Motor neuron (in vitro differentiated cells): ENCODE data around the gene CERS1. TPM values are rescaled to one million over a fixed set of nuclear protein-coding genes. Genes with fewer than 3 reads are reported as not detected.
"Not testable (repeated sequence)": the region's sequence is repeated elsewhere in the genome, so short reads cannot be mapped to it uniquely, and the experiment has no call there.

Experiments
- ATAC-seq, 8 experiments: fragments of 200-7000 bp; cut with Tn5 transposase; replicated peaks in 6 of 8; 2 replicates each; pipeline ENCODE4 v1.8.0; 2021; ENCODE audit warnings: mild to moderate bottlenecking in 8 of 8, moderate library complexity in 8 of 8
- H3K27ac ChIP-seq, 2 donors: fragments of 250-450 bp; sonication (Bioruptor Pico); 2 replicates each; pipeline ENCODE4 v1.9.0; 2021; ENCODE audit warnings: antibody characterized with exemption in 2 of 2, mild to moderate bottlenecking in 2 of 2, moderate library complexity in 1 of 2
- H3K4me1 ChIP-seq, 2 donors: fragments of 250-450 bp; sonication (Bioruptor Pico); replicated peaks in 1 of 2; 2 replicates each; pipeline ENCODE4 v1.6.1; 2021; ENCODE audit warnings: antibody characterized with exemption in 2 of 2, mild to moderate bottlenecking in 2 of 2, moderate library complexity in 1 of 2
- H3K4me3 ChIP-seq, 5 donors: fragments of 250-450 bp; sonication (Bioruptor Pico); 2 replicates each; pipeline ENCODE4 v1.9.0; 2021; ENCODE audit warnings: antibody characterized with exemption in 5 of 5, mild to moderate bottlenecking in 5 of 5, moderate library complexity in 4 of 5
- WGBS, 10 experiments: fragments of 450-650 bp; shearing (Covaris generic); methylation state at CpG; one replicate each; pipeline ENCODE4 v1.0.0; 2022; 5-methylcytosine and 5-hydroxymethylcytosine counted together
- in situ Hi-C, 9 experiments: fragments of 400-800 bp; cut with MboI; loops; one replicate each; pipeline ENCODE4 v1.15.0; 2021; ENCODE audit warnings: low sequenced_read_pairs in 9 of 9, low pct_unique_long_range_greater_than_20kb in 2 of 9; ENCODE audit not compliant: unreplicated experiment in 9 of 9
- total RNA-seq, 8 experiments: library from RNA; unstranded; fragments of 300-600 nt; gene quantifications; 2 replicates each; pipeline versions ENCODE4 v1.2.3 to v1.2.4, GENCODE V29; 2022

Gene CERS1
- total RNA-seq, 8 experiments from 2014 or later: 1.2 to 42.1 (median 14.2) TPM

DNA sequence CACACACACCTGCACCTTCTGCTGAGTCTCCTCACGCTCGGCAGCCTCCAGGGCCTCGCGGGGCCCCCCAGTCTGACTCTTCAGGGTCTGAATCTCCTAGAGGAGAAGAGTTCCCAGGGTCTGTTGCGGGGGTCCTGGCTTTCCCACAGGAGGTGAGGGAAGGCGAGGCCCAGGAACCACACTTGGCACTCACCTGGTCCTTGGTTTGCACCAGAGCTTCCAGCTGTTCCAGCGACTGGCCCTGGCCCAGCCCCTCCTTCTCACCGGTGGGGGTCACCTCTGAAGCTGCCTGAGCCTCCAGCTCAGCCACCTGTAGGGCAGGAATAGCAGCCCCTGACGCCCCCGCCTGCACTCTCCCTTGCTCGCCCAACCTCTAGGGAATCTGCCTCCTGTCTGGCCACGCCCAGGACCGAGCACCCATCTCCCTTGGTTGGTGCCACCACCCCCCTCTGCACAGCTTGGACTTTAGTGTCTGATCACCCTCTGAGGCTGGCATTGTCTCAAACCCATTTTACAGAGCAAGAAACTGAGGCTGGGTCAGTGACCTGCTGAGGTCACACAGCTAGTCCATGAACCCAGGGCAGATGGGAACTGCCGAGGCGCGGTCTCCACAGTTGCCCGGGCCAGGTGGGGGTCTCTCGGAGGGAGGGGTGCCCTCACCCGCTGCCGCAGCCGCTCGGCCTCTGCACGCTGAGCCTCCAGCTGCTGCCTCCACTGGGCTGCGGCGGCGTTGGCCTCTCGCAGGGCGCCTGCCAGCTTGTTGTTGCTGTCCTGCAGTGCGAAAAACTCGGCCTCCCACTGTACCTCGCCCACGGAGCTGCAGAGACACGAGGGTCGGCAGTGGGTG lies 35.6 kb upstream of the CERS1 start:
- Histone ChIP-seq H3K27ac (no peak overlapping the region), H3K4me3 (no peak overlapping the region), H3K4me1 (peaks cover 0 to 5% of the 10 kb centered on the region in 2 donors)
- ATAC-seq: no peak
- 93 to 100% (median 100%) methylated on average over 1 to 5 of the region's 34 CpGs; no CpG with 5 or more reads in 7 of the 10 experiments for WGBS, 10 experiments
- in situ Hi-C loops: no loop called here

DNA sequence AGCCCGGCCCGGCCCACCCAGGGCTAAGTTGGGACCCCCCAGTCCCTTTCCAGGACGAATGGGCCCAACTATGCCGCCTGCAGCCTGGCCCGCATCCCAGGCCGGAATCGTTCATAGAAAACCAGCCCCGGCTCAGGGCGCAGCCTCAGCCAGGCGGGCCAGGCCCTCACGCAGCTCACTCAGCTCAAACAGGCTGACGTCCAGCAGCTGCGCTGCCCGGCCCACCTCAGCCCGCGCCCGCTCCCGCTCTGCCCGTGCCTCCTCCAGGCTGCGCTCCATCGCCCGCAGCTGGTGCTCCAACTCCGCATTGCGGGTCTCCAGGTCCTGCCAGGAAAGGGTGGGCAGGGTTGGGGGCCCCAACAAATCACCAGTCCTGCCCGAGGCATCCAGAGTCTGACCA lies 33.4 kb upstream of the CERS1 start:
- no peak for ATAC-seq
- H3K4me3 ChIP-seq: no peak overlapping the region
- 94 to 98% methylated on average over 7 to 8 of the region's 25 CpGs; no CpG with 5 or more reads in 8 of the 10 experiments for WGBS, 10 experiments
- no peak overlapping the region for H3K27ac ChIP-seq
- in situ Hi-C loops: no loop called here
- peaks cover 0 to 5% of the 10 kb centered on the region in 2 donors for H3K4me1 ChIP-seq

DNA sequence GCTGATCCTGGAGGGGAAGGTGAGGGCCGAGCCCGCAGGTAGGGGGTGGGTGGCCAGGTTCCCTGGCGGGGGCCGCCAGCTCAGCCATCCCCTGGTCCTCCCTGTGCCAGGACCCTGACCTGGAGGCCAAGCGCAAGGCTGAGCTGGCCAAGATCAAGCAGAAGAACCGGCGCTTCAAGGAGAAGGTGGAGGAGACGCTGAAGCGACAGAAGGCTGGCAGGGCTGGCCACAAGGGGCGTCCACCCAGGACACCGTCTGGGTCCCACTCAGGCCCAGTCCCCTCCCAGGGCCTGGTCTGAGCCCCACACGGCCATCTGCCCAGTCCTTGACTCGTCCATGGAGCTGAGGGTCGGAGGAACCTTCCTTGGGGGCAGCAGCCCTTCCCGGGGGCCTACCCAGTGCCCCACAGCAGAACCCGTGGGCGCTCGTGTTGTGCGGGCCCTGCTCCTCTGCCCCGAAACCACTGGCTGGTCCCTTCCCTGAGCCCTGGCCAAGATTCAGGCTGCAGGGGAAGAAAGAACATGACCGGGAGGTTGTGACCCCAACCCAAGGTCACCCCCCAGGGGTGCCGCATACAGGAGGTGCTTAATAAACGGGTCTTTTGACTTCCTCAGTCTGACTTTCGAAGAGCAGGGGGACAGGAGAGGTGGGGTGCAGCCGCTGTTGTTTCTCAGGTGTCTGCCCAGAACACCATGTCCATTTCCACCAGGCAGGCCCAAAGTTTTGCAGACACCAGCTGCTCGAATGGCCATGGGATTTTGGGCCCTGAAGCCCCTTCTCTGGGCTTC lies 32.3 kb upstream of the CERS1 start:
- no peak for ATAC-seq

DNA sequence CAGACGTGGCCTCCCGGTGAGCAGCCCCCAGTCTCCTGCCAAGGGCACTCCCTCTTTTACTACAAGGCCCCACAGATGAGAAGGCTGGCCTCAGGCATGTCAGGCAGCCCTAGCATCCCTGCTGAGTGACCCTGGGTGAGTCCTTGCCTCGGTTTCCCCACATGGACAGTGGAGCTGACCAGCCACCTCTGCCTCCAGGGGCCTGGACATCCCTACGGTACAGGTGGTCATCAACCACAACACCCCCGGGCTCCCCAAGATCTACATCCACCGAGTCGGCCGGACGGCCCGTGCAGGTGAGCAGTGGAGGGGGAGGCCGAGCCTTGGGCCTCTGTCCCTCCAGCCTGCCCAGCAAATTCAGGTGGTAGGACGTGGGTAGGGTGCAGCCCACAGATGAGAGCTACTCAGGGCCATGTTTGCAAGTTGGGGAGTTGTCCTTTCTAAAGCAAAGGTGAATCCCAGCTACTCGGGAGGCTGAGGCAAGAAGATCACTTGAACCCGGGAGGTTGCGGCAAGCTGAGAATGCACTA lies 28.8 kb upstream of the CERS1 start:
- 96 to 100% (median 100%) methylated on average over 1 to 5 of the region's 15 CpGs; no CpG with 5 or more reads in 5 of the 10 experiments for WGBS, 10 experiments
- ATAC-seq: no peak
- no peak overlapping the region for H3K27ac ChIP-seq
- no peak overlapping the region for H3K4me3 ChIP-seq
- H3K4me1 ChIP-seq: peaks cover 6 to 8% of the 10 kb centered on the region in 2 donors
- in situ Hi-C loops: no loop called here

More for the DNA sequence above, 32.3 kb upstream of the CERS1 start:
- Histone ChIP-seq H3K4me3 (no peak overlapping the region), H3K4me1 (peaks cover 0 to 3% of the 10 kb centered on the region in 2 donors), H3K27ac (no peak overlapping the region)
- in situ Hi-C loops: no loop called here
- 100% methylated on average over 1 of the region's 26 CpGs; no CpG with 5 or more reads in 8 of the 10 experiments for WGBS, 10 experiments

- in situ Hi-C loops: no loop called here
- no peak for ATAC-seq
- H3K27ac ChIP-seq: no peak overlapping the region
- 78 to 100% (median 93%) methylated on average over 1 to 8 of the region's 29 CpGs; no CpG with 5 or more reads in 5 of the 10 experiments for WGBS, 10 experiments
- H3K4me1 ChIP-seq: peaks cover 17 to 18% of the 10 kb centered on the region in 2 donors
- no peak overlapping the region for H3K4me3 ChIP-seq
Observed at GRCh38 chr19:18922228-18922985, 26.4 kb upstream of the CERS1 start.

GRCh38 chr19:18921593-18921992 lies 25.6 kb upstream of the CERS1 start:
- WGBS, 10 experiments: 85 to 100% (median 93%) methylated on average over 3 to 6 of the region's 17 CpGs; no CpG with 5 or more reads in 7 of the 10 experiments
- in situ Hi-C loops: no loop called here
- Histone ChIP-seq H3K27ac (no peak overlapping the region), H3K4me3 (no peak overlapping the region), H3K4me1 (peaks cover 17 to 18% of the 10 kb centered on the region in 2 donors)
- ATAC-seq: no peak

DNA sequence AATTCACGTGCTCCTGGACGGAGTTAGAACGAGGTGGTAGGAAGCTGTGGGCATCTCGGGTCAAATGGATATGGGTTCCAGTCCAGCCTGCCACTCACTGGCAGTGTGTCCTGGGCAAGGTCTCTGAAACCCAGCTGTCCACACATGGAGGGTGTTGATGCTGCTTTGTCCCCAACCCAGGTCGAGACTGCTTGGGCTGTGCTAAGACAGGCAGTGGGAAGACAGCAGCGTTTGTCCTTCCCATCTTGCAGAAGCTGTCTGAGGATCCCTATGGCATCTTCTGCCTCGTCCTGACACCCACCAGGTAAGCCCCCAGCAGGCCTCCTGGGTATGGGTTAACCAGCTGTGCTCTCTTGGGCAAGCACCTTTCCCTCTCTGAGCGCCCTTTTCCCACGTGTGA lies 24.4 kb upstream of the CERS1 start:
- in situ Hi-C loops: no loop called here
- ATAC-seq: no peak
- WGBS, 10 experiments: 40 to 86% (median 55%) methylated on average over 1 to 5 of the region's 9 CpGs; no CpG with 5 or more reads in 6 of the 10 experiments

DNA sequence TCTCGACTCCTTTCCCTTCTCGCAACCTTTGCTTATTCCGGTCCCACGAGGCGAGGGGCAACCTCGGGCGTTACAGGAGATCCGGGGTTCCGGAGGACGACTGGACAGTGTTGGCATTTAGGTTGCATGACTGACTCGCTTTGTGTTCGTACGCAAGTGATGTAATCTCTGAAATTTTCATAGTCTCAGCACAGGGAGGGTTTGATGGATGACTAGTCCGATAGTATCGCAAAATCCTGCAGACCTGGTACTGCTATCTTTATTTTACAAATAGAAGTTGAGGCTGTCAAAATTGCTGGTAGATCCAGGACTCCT lies 23.9 kb upstream of the CERS1 start:
- WGBS, 10 experiments: 0 to 23% (median 0%) methylated on average over 1 to 13 of the region's 15 CpGs; no CpG with 5 or more reads in 1 of the 10 experiments
- Histone ChIP-seq H3K27ac (peak overlapping the region; percentile 87 to 92), H3K4me1 (peaks cover 17 to 18% of the 10 kb centered on the region in 2 donors), H3K4me3 (peak overlapping the region; percentile 82 to 93 (median 89))
- in situ Hi-C loops: no loop called here
- ATAC-seq: peak in 2 of 8 experiments; percentile 0 to 2

More for the DNA sequence above, 24.4 kb upstream of the CERS1 start:
- Histone ChIP-seq H3K27ac (peak overlapping the region; percentile 87 to 92), H3K4me3 (peak overlapping the region; percentile 82 to 93 (median 89)), H3K4me1 (peaks cover 17 to 18% of the 10 kb centered on the region in 2 donors)

DNA sequence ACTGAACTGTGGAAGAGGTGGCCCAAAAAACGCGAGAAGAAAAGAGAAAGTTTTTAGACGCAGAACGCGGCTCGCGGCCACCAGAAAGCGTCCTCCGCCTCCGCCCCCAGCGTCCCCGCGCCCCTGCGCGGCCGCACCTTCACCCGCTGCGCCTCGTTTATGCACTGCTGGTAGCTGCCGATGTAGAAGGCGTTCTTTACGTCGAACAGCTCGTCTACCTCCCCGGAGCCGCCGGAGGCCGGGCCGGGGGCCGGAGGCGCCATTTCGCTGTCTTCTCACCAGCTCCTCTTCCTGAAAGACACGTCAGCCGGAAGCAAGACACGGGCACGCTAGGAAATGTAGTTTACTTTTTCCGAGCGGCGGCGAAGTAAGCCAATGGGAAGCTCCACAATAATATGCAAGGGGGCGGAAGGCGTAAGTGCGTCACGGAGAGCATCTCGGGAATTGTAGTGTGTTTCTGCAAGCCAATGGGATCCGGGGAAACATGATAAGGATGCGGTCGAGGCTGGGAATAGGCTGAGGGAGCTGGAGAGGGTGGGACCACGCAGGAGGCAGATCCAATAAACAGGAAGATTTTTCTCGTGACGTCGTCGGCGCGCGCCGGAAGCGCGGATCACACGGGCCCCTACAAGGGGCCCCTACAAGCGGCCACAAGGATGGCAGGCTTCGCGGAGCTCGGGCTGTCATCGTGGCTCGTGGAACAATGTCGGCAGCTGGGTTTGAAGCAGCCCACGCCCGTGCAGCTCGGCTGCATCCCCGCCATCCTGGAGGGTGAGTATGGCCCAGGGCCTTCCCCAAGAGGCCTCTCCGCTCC lies 23.3 kb upstream of the CERS1 start, which contains the start of the genes COPE and DDX49:
Gene COPE, minus strand, starts transcription at position 302 of the 814 bp plus-strand sequence. Its CDS starts 39 bp downstream, at position 263.
Gene DDX49, plus strand, starts transcription at position 630 of the 814 bp plus-strand sequence. Its CDS starts 27 bp downstream, at position 657.
- Histone ChIP-seq H3K27ac (peak within 1 kb of the TSS; percentile 89 to 98), H3K4me1 (peaks cover 17 to 18% of the 10 kb centered on the region in 2 donors), H3K4me3 (peak within 1 kb of the TSS; percentile 86 to 97 (median 93))
- in situ Hi-C loops: no loop called here
- WGBS, 10 experiments: 0 to 6% (median 0%) methylated on average over 1 to 31 of the region's 72 CpGs; no CpG with 5 or more reads in 2 of the 10 experiments
- ATAC-seq: peak; percentile 93 to 99 (median 98)

DNA sequence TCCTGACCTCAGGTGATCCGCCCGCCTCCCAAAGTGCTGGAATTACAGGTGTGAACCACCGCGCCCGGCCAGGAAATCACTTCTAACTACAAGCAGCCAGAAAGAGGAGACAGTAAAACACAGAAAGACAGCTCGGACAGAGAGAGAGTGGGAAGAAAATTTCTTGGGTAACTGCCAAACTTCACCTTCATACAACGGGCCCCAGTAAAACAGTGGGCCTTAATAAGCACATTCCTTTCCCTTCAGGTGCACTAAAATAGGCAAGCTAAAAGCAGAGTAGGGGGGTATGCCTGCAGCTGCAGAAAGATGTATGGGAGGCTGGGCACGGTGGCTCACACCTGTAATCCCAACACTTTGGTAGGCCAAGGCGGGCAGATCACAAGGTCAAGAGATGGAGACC lies 21.6 kb upstream of the CERS1 start:
- H3K27ac ChIP-seq, ATAC-seq, in situ Hi-C loops: not testable (repeated sequence)
- WGBS, 10 experiments: 80 to 90% (median 89%) methylated on average over 2 to 6 of the region's 9 CpGs; no CpG with 5 or more reads in 3 of the 10 experiments
- H3K4me3 ChIP-seq: peak overlapping the region in 1 of 5 donors; percentile 86
- H3K4me1 ChIP-seq: peaks cover 17 to 18% of the 10 kb centered on the region in 2 donors

DNA sequence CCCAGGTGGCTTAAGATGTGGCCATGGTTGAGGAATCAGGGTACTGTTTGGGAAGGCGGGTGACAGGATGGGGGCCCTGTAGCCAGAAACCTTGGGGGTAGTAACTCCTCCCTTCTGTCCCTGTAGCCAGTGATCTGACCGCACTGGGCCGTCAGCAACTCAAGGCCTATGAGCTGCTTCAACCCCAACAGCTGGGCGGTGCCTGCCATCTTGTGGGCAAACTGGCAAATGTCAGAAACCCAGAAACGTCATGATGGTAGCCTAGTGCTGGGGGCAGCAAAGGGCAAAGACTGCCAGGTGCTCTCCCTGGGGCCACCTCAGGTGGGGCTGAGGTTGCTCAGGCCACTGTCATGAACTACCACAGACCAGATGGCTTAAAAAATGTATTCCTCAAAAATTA lies 19.7 kb upstream of the CERS1 start:
- in situ Hi-C loops: no loop called here
- Histone ChIP-seq H3K4me1 (peaks cover 14 to 17% of the 10 kb centered on the region in 2 donors), H3K4me3 (no peak overlapping the region), H3K27ac (no peak overlapping the region)
- WGBS, 10 experiments: 61 to 100% (median 77%) methylated on average over 1 to 3 of the region's 5 CpGs; no CpG with 5 or more reads in 6 of the 10 experiments
- ATAC-seq: no peak
